GM12873 (cell line): ENCODE data around the gene TBC1D4.

Experiments
- CTCF ChIP-seq: IDR thresholded peaks from 2 replicates; pipeline ENCODE4 v1.5.1; 2012; ENCODE audit warnings: low read depth, mild to moderate bottlenecking, moderate library complexity, low read length, control low read depth; ENCODE audit not compliant: insufficient read depth; ENCODE audit errors: missing control alignments

TBC1D4 gene

GRCh38 chr13:75353781-75354193, 128.2 kb downstream of the TBC1D4 start:
- TF ChIP-seq CTCF = no peak

GRCh38 chr13:75352641-75353327, 129.2 kb downstream of the TBC1D4 start:
- TF ChIP-seq CTCF = no peak

GRCh38 chr13:75347925-75348324, 134.0 kb downstream of the TBC1D4 start:
- no peak for TF ChIP-seq CTCF

GRCh38 chr13:75347457-75347856, 134.5 kb downstream of the TBC1D4 start:
- no peak for TF ChIP-seq CTCF

- no peak for TF ChIP-seq CTCF
Observed at GRCh38 chr13:75345193-75345592, 136.8 kb downstream of the TBC1D4 start.

GRCh38 chr13:75341028-75341427, 140.9 kb downstream of the TBC1D4 start:
- TF ChIP-seq CTCF = no peak

- TF ChIP-seq CTCF = no peak
Observed at GRCh38 chr13:75339635-75340374, 142.2 kb downstream of the TBC1D4 start.
